GM12873 (cell line): ENCODE results near the gene NGEF.

Source experiments
- CTCF ChIP-seq: IDR thresholded peaks from 2 replicates; pipeline ENCODE4 v1.5.1; 2012; ENCODE audit warnings: low read depth, mild to moderate bottlenecking, moderate library complexity, low read length, control low read depth; ENCODE audit not compliant: insufficient read depth; ENCODE audit errors: missing control alignments

Gene NGEF

GRCh38 chr2:232951891-232952290, 61.2 kb downstream of the NGEF start:
- TF ChIP-seq CTCF, result no peak

- TF ChIP-seq CTCF, result no peak
Measured at GRCh38 chr2:232951181-232951580, 61.9 kb downstream of the NGEF start.

- no peak for TF ChIP-seq CTCF
Measured at GRCh38 chr2:232950751-232951150, 62.3 kb downstream of the NGEF start.

- no peak for TF ChIP-seq CTCF
Measured at GRCh38 chr2:232949016-232949415, 64.0 kb downstream of the NGEF start.

GRCh38 chr2:232942831-232943230, 70.2 kb downstream of the NGEF start:
- no peak for TF ChIP-seq CTCF

- TF ChIP-seq CTCF, result no peak
Measured at GRCh38 chr2:232941912-232942594, 71.0 kb downstream of the NGEF start.

- no peak for TF ChIP-seq CTCF
Measured at GRCh38 chr2:232941400-232941799, 71.7 kb downstream of the NGEF start.
